GM19193 (cell line): Measurements from ENCODE around the gene SCARB2.

Source experiments
- POLR2A ChIP-seq: IDR thresholded peaks from 4 replicates; pipeline ENCODE4 v1.6.1; 2011; ENCODE audit not compliant: insufficient read depth, insufficient read length; ENCODE audit errors: extremely low read depth

Gene SCARB2

GRCh38 chr4:76196376-76196775, 17.2 kb downstream of the SCARB2 start:
- no peak for TF ChIP-seq POLR2A

GRCh38 chr4:76195326-76195725, 18.3 kb downstream of the SCARB2 start:
- no peak for TF ChIP-seq POLR2A

- TF ChIP-seq POLR2A, result no peak
Observed at GRCh38 chr4:76194325-76194724, 19.3 kb downstream of the SCARB2 start.

- TF ChIP-seq POLR2A, result no peak
Observed at GRCh38 chr4:76192236-76192635, 21.4 kb downstream of the SCARB2 start.

- TF ChIP-seq POLR2A, result no peak
Observed at GRCh38 chr4:76188557-76188956, 25.1 kb downstream of the SCARB2 start.

GRCh38 chr4:76188149-76188548, 25.5 kb downstream of the SCARB2 start:
- TF ChIP-seq POLR2A, result no peak

- TF ChIP-seq POLR2A, result no peak
Observed at GRCh38 chr4:76187152-76187551, 26.5 kb downstream of the SCARB2 start.

- no peak for TF ChIP-seq POLR2A
Observed at GRCh38 chr4:76182463-76182862, 31.2 kb downstream of the SCARB2 start.

- TF ChIP-seq POLR2A, result no peak
Observed at GRCh38 chr4:76179398-76180318, 34.0 kb downstream of the SCARB2 start.

GRCh38 chr4:76178296-76178695, 35.3 kb downstream of the SCARB2 start:
- TF ChIP-seq POLR2A, result no peak

GRCh38 chr4:76177709-76178108, 35.9 kb downstream of the SCARB2 start:
- TF ChIP-seq POLR2A, result no peak

- no peak for TF ChIP-seq POLR2A
Observed at GRCh38 chr4:76175336-76175735, 38.3 kb downstream of the SCARB2 start.

- TF ChIP-seq POLR2A, result no peak
Observed at GRCh38 chr4:76174216-76174615, 39.4 kb downstream of the SCARB2 start.

GRCh38 chr4:76168688-76169087, 44.9 kb downstream of the SCARB2 start:
- no peak for TF ChIP-seq POLR2A

GRCh38 chr4:76166480-76166879, 47.1 kb downstream of the SCARB2 start:
- no peak for TF ChIP-seq POLR2A

- TF ChIP-seq POLR2A, result no peak
Observed at GRCh38 chr4:76160355-76160754, 53.3 kb downstream of the SCARB2 start.
